CD4-positive, alpha-beta T cell (primary cell): ENCODE data around the gene TUBB1. TPM values are rescaled to one million over a fixed set of nuclear protein-coding genes. Genes with fewer than 3 reads are reported as not detected.

ENCODE experiments used
- ATAC-seq: fragments of 200-7000 bp; cut with Tn5 transposase; one replicate; pipeline ENCODE4 v1.10.0; 2022; ENCODE audit warnings: mild to moderate bottlenecking; ENCODE audit not compliant: poor library complexity
- CTCF ChIA-PET: fragments of 350-600 bp; sonication (Branson Sonifier 250); formaldehyde crosslinking; loops from one replicate; lab custom pipeline; 2021; ENCODE audit warnings: antibody characterized with exemption, inconsistent platforms; lab: Charles Lee
- POLR2A ChIA-PET: fragments of 350-600 bp; sonication (Branson Sonifier 250); formaldehyde crosslinking; loops from one replicate; lab custom pipeline; 2021; ENCODE audit warnings: antibody characterized with exemption, inconsistent platforms; lab: Charles Lee
- DNase-seq, 14 experiments: peaks; one replicate each; pipeline ENCODE4 v3.0.0-alpha.2; 2013 to 2020; ENCODE audit warnings: mixed read lengths in 2 of 14
- H3K27ac ChIP-seq, 2 donors: one replicate each; pipeline versions ENCODE4 v1.5.1 to v1.7.0; 2013; ENCODE audit warnings: low read length in 2 of 2, low read depth in 1 of 2, mild to moderate bottlenecking in 1 of 2
- H3K27me3 ChIP-seq, 2 experiments: 1 replicate in 1 of 2; 2 replicates in 1 of 2; pipeline versions ENCODE4 v1.6.1 to v1.7.0; 2013; ENCODE audit warnings: low read length in 2 of 2, control low read depth in 1 of 2, mild to moderate bottlenecking in 1 of 2, moderate library complexity in 1 of 2; ENCODE audit not compliant: insufficient read depth in 2 of 2, control insufficient read depth in 1 of 2
- H3K36me3 ChIP-seq: one replicate; pipeline ENCODE4 v1.6.1; 2013; ENCODE audit warnings: low read length, control low read depth; ENCODE audit not compliant: insufficient read depth
- H3K4me1 ChIP-seq: one replicate; pipeline ENCODE4 v1.6.1; 2013; ENCODE audit warnings: low read length, control low read depth; ENCODE audit not compliant: insufficient read depth
- H3K4me3 ChIP-seq: one replicate; pipeline ENCODE4 v1.5.1; 2013; ENCODE audit warnings: mild to moderate bottlenecking, low read length, moderate library complexity
- H3K9me3 ChIP-seq, 2 experiments: 1 replicate in 1 of 2; 2 replicates in 1 of 2; pipeline versions ENCODE4 v1.6.1 to v1.7.0; 2013; ENCODE audit warnings: low read length in 2 of 2, mild to moderate bottlenecking in 2 of 2, control low read depth in 1 of 2, moderate library complexity in 1 of 2; ENCODE audit not compliant: control insufficient read depth in 1 of 2, insufficient read depth in 1 of 2
- H3K27ac Mint-ChIP-seq: one replicate; pipeline ENCODE4 v1.8.0; 2020; ENCODE audit warnings: mixed read lengths
- H3K27me3 Mint-ChIP-seq: one replicate; pipeline ENCODE4 v1.8.0; 2021; ENCODE audit warnings: mixed read lengths
- H3K36me3 Mint-ChIP-seq: one replicate; pipeline ENCODE4 v1.8.0; 2021; ENCODE audit warnings: low read depth, mixed read lengths
- H3K4me1 Mint-ChIP-seq: one replicate; pipeline ENCODE4 v1.8.0; 2021; ENCODE audit warnings: low read depth, mixed read lengths
- H3K4me3 Mint-ChIP-seq: one replicate; pipeline ENCODE4 v1.8.0; 2020; ENCODE audit warnings: mild to moderate bottlenecking, mixed read lengths
- H3K9me3 Mint-ChIP-seq: one replicate; pipeline ENCODE4 v1.8.0; 2020; ENCODE audit warnings: mixed read lengths
- CTCF ChIP-seq: fragments of 200-600 bp; IDR thresholded peaks from one replicate; pipeline ENCODE4 v1.8.0; 2022; ENCODE audit warnings: antibody characterized with exemption, mild to moderate bottlenecking
- intact Hi-C, 2 experiments: fragments of 100-400 bp; cut with DNase I in 1 of 2; cut with micrococcal nuclease in 1 of 2; formaldehyde crosslinking; loops; one replicate each; pipeline versions ENCODE4 v1.15.1 to v1.9.0; 2023 to 2025; cut with DNase I, micrococcal nuclease
- total RNA-seq, 174 experiments: library from RNA in 2 of 174; stranded (reverse) in 2 of 174; gene quantifications; one replicate each; pipeline ENCODE4 v1.2.3 and lab custom pipeline; 2021 to 2026

The TUBB1 gene
- total RNA-seq, 2 experiments from 2014 or later: 0.11 to 0.17 TPM

GRCh38 chr20:59074456-59074855, 55.2 kb downstream of the TUBB1 start:
- H3K9me3 ChIP-seq: no peaks in the 10 kb centered on the region
- no peaks in the 10 kb centered on the region for H3K36me3 ChIP-seq
- no peaks in the 10 kb centered on the region for H3K4me1 ChIP-seq
- H3K4me1 Mint-ChIP-seq: no peaks in the 10 kb centered on the region
- H3K9me3 Mint-ChIP-seq: no peaks in the 10 kb centered on the region
- H3K27ac Mint-ChIP-seq: no peak overlapping the region
- ChIA-PET POLR2A (no interaction called here), CTCF (no interaction called here)
- H3K27me3 ChIP-seq: peaks cover 0 to 9% of the 10 kb centered on the region in 2 experiments
- ATAC-seq (no peak), DNase-seq (no peak)
- H3K36me3 Mint-ChIP-seq: no peaks in the 10 kb centered on the region
- intact Hi-C loops: no loop called here
- TF ChIP-seq CTCF: no peak
- H3K27me3 Mint-ChIP-seq: peaks cover 44% of the 10 kb centered on the region
- H3K4me3 ChIP-seq: no peak overlapping the region
- no peak overlapping the region for H3K4me3 Mint-ChIP-seq
- H3K27ac ChIP-seq: no peak overlapping the region

- intact Hi-C loops: no loop called here
- no peak overlapping the region for H3K4me3 Mint-ChIP-seq
- no peak for TF ChIP-seq CTCF
- H3K9me3 Mint-ChIP-seq: no peaks in the 10 kb centered on the region
- DNase-seq: no peak
- Histone ChIP-seq H3K36me3 (no peaks in the 10 kb centered on the region), H3K9me3 (no peaks in the 10 kb centered on the region), H3K27ac (no peak overlapping the region), H3K27me3 (peaks cover 0 to 9% of the 10 kb centered on the region in 2 experiments), H3K4me3 (no peak overlapping the region), H3K4me1 (no peaks in the 10 kb centered on the region)
- H3K36me3 Mint-ChIP-seq: no peaks in the 10 kb centered on the region
- peaks cover 45% of the 10 kb centered on the region for H3K27me3 Mint-ChIP-seq
- ATAC-seq: no peak
- H3K4me1 Mint-ChIP-seq: no peaks in the 10 kb centered on the region
- ChIA-PET CTCF (interaction anchor here (1.5 to 2.1 kb wide), 2 partner anchors 12 to 131 kb away, joined by 4 to 6 read pairs; no protein-coding TSS in a partner anchor), POLR2A (no interaction called here)
- H3K27ac Mint-ChIP-seq: no peak overlapping the region
These were observed 56.8 kb downstream of the TUBB1 start for GRCh38 chr20:59075934-59076508.

Other genes starting within 250 kb of the TUBB1 start
- gene GNAS-AS1, start 168.5 kb upstream of the TUBB1 start, total RNA-seq: not detected
- 1,000 to 10,000 TPM; 1,245 to 1,317 TPM for gene GNAS, start 166.7 kb upstream of the TUBB1 start, total RNA-seq
- 10 to 100 TPM; 95.7 to 97.0 TPM for gene NELFCD, start 38.2 kb upstream of the TUBB1 start, total RNA-seq
- 10 to 100 TPM; 14.7 to 17.7 TPM for gene CTSZ, start 12.2 kb upstream of the TUBB1 start, total RNA-seq
- 10 to 100 TPM; 51.1 to 53.1 TPM for gene ATP5F1E, start 12.9 kb downstream of the TUBB1 start, total RNA-seq
- gene PRELID3B, start 23.4 kb downstream of the TUBB1 start, total RNA-seq: 10 to 100 TPM; 55.8 to 59.1 TPM
- gene ZNF831, start 144.4 kb downstream of the TUBB1 start, total RNA-seq: 10 to 100 TPM; 24.9 to 25.9 TPM